Activated CD8-positive, alpha-beta memory T cell treated with anti-CD3 and anti-CD28 coated beads, Interleukin-2, amount 50 U/mL, for 1 hour (primary cell): ENCODE data around the gene HUWE1.
"Not testable (repeated sequence)": the region's sequence is repeated elsewhere in the genome, so short reads cannot be mapped to it uniquely, and the experiment has no call there.

Experiments
- DNase-seq: peaks from one replicate; pipeline ENCODE4 v3.0.0-alpha.2; 2020; ENCODE audit errors: extremely low read depth

HUWE1 gene, protein sequence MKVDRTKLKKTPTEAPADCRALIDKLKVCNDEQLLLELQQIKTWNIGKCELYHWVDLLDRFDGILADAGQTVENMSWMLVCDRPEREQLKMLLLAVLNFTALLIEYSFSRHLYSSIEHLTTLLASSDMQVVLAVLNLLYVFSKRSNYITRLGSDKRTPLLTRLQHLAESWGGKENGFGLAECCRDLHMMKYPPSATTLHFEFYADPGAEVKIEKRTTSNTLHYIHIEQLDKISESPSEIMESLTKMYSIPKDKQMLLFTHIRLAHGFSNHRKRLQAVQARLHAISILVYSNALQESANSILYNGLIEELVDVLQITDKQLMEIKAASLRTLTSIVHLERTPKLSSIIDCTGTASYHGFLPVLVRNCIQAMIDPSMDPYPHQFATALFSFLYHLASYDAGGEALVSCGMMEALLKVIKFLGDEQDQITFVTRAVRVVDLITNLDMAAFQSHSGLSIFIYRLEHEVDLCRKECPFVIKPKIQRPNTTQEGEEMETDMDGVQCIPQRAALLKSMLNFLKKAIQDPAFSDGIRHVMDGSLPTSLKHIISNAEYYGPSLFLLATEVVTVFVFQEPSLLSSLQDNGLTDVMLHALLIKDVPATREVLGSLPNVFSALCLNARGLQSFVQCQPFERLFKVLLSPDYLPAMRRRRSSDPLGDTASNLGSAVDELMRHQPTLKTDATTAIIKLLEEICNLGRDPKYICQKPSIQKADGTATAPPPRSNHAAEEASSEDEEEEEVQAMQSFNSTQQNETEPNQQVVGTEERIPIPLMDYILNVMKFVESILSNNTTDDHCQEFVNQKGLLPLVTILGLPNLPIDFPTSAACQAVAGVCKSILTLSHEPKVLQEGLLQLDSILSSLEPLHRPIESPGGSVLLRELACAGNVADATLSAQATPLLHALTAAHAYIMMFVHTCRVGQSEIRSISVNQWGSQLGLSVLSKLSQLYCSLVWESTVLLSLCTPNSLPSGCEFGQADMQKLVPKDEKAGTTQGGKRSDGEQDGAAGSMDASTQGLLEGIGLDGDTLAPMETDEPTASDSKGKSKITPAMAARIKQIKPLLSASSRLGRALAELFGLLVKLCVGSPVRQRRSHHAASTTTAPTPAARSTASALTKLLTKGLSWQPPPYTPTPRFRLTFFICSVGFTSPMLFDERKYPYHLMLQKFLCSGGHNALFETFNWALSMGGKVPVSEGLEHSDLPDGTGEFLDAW (N-terminal part only)

DNA sequence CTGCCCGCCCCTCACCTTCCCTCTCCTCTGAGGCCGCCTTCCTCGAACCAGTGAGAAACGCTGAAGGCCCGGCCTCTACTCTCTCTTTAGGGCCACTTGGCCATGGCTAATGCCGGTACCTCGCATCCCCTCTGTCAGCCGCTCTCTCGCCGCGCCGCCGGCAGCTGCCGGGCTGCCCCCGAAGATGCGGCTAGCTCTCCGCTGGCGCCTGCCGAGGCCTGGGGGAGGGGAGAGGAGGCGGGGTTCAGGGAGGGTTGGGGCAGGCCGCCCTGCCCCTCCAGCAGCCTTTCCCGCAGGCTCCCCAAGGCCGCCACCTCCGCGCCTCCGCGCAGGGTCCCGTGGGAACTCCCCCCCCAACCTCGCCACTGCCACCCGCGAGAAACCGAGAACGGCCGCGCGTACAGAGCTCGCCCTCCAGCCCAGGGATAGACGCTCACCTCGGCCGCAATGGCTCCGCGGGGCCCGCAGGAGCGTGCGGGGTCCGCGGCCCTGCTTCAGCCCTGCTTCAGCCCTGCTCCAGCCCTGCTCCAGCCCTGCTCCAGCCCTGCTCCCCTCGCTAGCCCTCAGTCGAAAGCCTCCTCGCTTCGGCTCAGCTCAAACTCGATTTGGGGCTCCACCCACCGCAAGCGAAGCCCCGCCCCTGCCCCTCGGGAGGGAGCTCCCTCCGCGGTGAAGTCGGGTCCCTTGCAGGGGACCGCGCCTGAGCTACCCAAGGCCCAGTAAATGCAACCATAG, at the start of gene HUWE1:
Gene HUWE1, minus strand, starts transcription at position 569 of the 735 bp plus-strand sequence. CDS start 32,612 bp downstream, outside the sequence.
- peak; percentile 38 for DNase-seq

DNA sequence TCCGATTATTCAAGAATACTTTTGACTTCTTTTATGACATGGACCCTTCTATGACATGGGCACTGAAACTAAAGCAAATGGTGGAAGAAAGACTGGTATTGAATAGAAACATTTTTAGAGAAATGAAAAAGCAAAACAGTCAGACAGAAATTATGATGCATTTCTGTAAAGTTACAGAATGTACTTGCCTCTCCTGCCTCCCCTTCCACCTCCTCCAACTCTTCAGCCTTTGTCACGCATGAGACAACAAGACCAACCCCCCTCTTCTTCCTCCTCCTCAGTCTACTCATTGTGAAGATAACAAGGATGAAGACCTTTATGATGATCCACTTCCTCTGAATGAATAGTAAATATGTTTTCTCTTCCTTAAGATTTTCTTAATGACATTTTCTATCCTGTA, 46.3 kb upstream of the HUWE1 start:
- DNase-seq: no peak

DNA sequence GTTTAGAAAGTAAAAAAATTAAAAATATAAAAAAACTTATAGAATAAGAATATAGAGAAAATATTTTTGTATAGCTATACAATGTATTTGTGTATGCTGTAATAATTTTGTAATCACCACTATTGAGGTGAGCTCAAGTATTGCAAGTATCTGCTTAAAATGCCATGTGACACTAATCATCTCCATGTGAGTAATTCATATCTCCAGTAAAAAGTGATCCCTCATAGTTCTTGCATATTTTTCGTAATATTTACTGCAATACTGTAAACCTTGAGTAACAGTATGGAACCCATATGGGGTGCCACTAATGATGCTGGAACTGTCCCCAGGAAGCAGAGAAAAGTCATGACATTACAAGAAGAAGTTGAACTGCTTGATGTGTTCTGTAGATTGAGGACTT, 43.2 kb upstream of the HUWE1 start:
- no peak for DNase-seq

DNA sequence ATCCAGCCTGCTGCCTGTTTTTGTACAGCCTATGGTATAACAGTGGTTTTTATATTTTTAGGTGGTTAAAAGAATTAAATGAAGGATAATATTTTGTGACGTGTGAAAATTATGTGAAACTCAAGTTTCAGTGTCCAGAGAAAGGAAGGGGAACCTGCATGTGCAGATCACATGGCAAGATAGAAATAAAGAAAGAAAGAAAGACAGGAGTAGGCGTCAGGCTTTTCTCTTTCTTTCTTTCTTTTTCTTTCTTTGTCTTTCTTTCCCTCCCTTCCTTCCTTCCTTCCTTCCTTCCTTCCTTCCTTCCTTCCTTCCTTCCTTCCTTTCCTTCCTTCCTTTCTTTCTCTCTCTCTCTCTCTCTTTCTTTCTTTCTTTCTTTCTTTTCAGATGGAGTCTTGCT, 42.0 kb upstream of the HUWE1 start:
- no peak for DNase-seq

DNA sequence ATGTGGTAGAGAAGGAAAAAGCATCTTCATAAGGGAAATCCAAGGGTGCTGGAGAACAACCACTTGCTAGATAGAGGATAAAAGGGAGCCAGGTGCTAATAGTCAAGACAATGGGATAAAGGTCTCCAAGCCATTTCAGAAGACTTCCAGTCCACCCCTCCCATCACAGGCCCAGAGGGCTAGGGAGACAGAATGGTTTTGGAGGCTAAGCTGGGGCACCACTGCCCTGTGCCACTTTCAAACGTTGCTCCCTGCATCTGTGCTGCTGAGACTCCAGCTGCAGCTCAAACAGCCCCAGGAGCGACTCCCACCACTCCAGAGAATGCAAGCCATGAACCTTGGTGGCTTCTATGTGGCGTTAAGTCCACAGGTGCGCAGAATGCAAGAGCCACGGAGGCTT, 38.4 kb upstream of the HUWE1 start:
- DNase-seq: no peak

DNA sequence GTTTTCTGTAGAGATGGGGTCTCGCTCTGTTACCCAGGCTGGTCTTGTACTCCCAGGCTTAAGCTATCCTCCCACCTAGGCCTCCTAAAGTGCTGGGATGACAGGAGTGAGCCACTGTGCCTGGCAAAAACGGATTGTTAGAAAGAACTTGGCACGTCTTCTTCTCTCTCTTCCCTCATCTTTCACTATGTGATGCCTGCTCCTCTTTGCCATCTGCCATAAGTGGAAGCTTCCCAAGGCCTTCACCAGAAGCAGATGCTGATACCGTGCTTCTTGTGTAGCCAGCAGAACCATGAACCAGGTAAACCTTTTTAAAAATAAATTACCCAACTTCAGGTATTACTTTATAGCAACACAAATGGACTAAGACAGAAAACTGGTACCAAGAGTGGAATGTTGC, 36.9 kb upstream of the HUWE1 start:
- no peak for DNase-seq

DNA sequence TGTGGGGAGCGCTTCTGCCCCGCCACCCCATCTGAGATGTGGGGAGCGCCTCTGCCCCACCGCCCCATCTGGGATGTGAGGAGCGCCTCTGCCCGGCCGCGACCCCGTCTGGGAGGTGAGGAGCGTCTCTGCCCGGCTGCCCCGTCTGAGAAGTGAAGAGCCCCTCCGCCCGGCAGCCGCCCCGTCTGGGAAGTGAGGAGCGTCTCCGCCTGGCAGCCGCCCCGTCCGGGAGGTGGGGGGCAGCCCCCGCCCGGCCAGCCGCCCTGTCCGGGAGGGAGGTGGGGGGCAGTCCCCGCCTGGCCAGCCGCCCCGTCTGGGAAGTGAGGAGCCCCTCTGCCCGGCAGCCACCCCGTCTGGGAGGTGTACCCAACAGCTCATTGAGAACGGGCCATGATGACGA, 35.1 kb upstream of the HUWE1 start:
- DNase-seq: not testable (repeated sequence)

DNA sequence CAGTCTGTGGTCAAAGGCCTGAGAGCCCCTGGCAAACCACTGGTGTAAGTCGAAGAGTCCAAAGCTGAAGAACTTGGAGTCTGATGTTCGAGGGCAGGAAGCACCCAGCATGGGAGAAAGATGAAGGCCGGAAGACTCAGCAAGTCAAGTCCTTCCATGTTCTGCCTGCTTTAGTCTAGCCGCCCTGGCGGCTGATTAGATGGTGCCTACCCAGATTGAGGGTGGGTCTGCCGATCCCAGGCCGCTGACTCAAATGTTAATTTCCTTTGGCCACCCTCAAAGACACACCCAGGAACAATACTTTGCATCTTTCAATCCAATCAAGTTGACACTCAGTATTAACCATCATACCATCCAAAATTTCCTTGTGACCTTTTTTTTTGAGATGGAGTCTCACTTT, 33.1 kb upstream of the HUWE1 start:
- not testable (repeated sequence) for DNase-seq

DNA sequence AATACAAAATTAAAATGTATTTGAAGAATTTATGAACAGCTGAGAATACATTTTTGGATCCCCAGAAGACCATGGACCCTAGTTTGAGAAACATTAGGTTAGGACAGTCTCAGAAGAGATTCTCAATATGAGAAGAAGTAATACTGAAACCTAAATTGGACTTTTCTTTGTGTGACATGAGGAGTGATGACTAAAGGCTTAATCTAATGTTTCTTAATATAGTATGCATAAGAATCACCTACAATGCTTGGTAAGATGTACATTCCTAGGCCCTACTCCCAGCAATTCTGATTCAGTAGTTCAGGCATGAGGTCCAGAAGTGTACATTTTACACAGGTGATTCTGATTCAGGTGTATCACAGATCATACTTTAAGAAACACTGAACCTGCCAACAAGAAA, 31.6 kb upstream of the HUWE1 start:
- DNase-seq: no peak

DNA sequence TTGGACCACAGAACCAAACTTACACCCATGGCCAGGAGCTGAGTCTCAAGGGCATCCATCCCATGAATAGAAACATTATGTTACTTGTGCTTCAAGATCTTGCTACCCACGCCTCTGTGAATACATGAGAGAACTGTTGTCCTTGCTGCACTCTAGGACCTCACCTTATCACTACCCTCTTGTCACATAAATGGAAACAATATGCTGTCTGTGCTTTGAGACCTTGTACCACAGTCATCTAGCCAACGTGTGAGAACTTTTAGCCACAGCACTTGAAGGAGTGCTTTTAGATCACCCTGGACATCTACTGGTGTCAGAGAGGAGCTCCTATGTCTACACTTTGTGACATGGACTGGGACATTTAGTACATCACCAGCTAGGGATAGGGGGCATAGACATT, 30.7 kb upstream of the HUWE1 start:
- DNase-seq: no peak

DNA sequence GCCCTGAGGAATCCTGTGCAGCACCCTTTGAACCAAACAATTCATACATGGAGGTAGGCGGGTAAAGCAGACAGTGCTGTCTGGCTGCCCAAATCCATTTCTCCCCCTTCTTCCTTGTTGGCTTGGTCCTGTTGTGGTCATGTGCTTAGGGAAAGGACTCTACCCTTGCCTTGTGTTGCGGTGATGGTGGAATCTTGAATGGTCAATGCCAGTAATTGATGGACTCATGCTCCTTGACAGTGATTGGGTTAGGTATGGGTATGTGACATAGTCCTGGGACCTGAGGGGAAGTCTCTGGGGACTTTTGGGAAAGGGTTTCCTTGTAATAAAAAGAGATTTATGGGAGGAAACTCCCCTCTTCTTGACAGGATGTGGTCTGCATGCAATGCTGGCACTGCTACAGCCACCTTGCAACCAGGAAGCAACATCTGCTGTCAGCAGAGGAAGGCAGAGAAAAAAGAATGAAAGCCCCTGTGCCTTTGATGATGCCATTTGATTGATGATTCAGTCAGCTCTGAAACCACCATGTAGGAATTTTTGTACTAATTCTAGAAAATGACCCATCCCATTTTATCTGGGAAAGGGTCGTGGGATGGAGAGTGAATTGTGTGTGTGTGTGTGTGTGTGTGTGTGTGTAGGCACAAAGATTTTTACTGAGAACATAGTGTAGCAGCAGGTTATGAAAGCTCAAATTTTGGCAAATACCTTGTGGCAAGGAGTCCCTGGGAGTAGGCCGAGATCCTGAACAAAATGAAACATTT, 30.0 kb upstream of the HUWE1 start:
- DNase-seq: no peak

DNA sequence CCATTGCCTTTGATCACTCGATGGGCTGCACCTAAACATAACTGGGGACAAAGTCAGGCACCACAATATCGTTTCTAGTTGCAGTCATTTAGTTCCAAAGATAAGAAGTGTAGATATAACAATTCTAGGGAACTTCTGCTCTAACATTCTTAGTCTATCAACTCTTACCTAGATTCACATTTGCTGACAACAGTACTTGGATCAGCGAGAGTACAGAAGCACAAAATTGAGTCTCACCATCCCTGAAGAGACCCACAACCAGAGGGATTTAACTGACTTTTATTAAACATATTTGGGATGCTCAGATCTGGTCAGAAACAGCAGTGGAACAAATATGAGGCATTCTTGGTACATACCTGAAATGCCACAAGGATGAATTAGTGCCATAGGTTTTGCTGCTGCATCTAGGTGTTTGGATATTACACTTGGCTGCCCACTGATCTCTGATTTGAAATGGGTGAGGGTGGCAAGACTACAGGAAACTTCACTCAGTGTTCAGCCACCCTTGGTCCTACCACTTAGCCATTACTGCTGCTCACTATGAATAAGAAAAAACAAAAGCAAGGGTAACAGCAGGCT, 28.9 kb upstream of the HUWE1 start:
- DNase-seq: no peak

DNA sequence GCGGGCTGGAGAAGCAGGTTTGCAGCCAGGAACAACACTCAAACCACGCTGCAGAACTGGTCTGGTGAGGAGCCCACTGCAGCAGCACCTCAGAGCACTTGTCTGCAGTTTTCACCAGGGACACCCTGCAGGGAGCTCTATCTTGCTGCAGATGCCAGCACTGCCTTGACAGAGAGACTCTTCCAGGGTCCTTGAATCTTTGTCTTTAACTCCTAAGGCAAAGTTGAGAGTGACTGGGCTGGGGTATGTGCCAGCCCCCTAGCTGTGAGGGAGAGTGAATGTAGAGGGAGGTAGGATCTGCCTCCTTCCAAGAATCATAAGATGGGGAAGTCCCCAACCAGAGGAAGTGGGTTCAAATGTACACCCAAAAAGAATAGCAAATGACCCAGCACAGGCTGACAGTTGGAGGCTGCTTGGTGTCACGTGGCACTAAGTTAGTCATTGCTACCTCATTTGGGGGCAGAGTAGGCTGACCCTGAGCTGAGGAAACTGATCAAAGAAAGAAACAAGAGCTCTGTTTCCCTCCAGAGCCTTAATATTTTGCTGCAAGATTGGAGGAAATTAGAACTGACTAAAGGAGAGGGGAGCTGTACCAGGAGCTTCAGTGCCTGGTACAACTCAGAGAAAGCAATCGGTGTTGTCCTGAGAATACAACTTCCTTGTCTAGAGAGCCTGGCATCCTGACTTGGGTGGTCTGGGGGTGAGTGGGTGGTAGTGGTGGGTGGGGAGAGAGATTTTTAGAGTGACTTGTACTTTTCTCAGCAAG, 28.2 kb upstream of the HUWE1 start:
- DNase-seq: peak; percentile 11

DNA sequence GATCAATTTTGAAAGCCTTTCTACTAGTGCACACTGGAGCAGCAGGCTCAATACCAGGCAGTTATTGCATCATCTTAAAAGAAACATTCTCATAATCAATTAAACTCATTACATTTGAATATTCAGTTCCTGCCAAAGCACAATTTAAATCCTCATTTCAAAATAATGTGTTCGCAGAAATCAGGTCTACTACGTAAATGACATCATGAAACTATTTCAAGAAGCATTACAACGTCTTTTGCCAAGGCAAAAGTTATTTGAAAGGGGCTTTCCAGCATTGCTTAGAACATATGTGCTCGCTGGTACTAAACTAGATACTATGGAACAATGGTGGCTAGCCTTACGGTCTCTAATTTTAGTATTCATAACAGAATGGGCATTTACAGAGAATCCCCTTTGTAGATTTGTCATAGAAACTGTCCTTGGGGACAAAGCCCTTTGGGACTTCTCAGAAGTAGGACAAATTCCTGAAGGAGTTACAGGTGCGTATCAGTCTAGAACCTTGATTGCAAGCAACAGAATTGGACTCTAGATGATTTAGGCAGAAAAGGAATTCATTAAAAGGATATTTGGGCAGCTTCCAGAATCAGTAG, 27.6 kb upstream of the HUWE1 start:
- no peak for DNase-seq

DNA sequence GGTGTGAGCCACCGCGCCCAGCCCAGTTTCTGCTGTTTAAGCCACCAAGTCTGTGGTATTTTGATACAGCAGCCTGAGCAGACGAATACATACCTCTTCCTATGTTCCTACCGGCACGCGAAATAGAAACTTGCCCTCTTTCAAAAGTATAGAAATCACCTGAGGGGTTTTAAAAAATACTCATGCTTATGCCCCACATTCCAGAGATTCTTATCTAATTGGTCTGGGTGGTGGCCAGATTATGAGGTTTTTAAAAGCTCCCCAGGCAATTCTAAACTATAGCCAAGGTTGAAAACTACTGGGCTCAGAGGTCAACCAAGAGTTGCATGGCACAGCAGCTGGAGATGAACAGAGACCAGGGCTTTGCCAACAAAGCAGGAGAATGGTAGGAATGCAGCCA, 24.9 kb upstream of the HUWE1 start:
- DNase-seq: no peak

DNA sequence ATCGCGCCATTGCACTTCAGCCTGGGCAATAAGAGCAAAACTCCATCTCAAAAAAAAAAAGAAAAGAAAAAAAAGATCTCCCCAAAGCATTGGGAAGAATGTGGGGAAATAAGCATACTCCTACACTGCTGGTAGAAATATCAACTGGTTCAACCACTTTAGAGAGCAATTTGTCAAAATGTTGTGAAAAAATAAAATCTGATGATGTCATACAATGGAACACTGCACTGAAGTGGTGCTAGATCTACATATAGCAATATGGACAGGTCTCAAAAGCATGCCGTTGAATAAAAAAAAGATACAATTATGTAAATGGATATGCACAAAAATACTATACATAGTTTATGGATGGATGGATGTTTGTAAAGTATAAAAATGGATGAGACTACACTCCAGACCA, 18.3 kb upstream of the HUWE1 start:
- DNase-seq: no peak

DNA sequence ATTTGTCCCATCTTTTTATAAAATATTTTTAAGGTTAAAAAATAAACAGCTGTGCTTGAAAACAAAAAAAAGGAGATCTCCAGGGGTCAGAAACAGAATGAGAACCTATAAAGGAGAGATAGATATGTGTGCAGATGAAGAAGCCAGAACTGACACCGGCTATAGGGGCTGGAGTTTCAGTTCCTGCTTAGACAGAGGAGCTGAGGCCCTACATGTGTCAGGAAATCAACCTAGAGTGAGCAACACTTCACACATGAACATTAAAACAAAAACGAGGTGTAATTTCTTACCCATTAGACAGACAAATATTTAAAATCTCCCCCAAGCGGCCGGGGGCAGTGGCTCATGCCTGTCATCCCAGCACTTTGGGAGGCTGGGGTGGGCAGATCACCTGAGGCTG, 17.8 kb upstream of the HUWE1 start:
- DNase-seq: no peak

DNA sequence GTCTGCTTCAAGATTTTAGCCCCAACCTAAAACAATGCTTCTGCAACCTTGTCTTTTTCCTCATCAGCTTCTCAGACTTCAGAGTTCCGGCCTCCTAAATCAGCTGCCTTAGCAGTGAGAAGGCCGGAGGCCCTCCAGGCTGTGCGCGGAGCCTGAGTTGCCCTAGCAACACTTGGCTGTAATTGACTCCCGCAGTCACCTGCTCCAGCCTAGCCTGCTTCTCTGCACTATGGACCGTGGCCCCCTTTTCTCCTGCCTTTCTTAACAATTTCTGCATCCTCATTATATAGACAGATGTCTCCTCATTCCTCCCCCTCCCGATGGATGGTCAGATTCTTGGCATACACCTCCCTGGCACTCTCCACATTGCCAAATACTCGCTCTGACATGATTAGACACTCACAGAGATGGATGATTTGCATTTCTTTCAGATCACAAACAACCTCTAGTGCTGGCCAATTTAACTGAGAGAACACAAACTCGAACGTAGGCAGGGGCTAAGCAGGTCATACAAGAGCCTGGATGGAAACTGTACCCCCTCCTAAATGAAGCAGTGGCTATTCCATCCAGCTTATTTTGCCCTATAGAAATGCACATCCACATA, 9.5 kb upstream of the HUWE1 start:
- DNase-seq: no peak

DNA sequence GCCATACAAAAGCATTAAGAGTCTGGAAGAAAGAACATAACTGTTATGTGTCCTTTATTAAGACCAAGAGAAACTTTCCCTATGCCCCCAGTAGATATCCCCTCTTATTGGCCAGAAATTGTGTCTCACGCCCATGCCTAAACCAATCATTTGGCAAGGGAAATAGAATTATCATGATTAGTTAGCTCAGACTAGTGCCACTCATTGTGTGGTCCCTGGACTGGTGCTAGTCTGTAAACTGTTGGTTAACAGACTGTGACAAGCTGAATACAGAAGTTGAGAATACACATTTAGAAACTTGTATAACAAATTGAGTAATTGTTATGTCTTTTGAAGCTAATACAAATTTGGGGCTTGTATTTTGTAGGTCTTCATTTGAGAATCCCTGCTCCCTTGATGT, 8.1 kb upstream of the HUWE1 start:
- DNase-seq: no peak
